Breast epithelium (tissue), 4 donors: ENCODE measurements around the gene SHMT2. TPM values are rescaled to one million over a fixed set of nuclear protein-coding genes. Genes with fewer than 3 reads are reported as not detected.
A peak's percentile ranks its signal among the peaks of the same experiment; 100 is the strongest.

Source experiments
- DNase-seq, 2 donors: peaks; one replicate each; pipeline ENCODE4 v3.0.0-alpha.2; 2019; ENCODE audit warnings: low spot score in 2 of 2
- H3K27ac ChIP-seq, 2 donors: fragments of 200-600 bp; sonication (generic) in 1 of 2; one replicate each; pipeline ENCODE4 v1.5.1; 2016 to 2019; ENCODE audit warnings: mild to moderate bottlenecking in 1 of 2
- H3K27me3 ChIP-seq, 2 donors: fragments of 200-600 bp; sonication (generic) in 1 of 2; one replicate each; pipeline versions ENCODE4 v1.5.1 to v1.6.0; 2017 to 2019; ENCODE audit warnings: control low read depth in 1 of 2, mild to moderate bottlenecking in 1 of 2
- H3K36me3 ChIP-seq: fragments of 200-600 bp; one replicate; pipeline ENCODE4 v1.5.1; 2019
- H3K4me1 ChIP-seq, 2 donors: fragments of 200-600 bp; sonication (generic); one replicate each; pipeline ENCODE4 v1.5.1; 2016 to 2019; ENCODE audit warnings: control low read depth in 1 of 2
- H3K4me3 ChIP-seq, 3 donors: fragments of 200-600 bp; sonication (generic); 1 replicate in 2 of 3; 2 replicates in 1 of 3; pipeline ENCODE4 v1.5.1; 2016 to 2019; ENCODE audit warnings: mild to moderate bottlenecking in 3 of 3, moderate library complexity in 2 of 3
- H3K9me3 ChIP-seq, 2 donors: fragments of 200-600 bp; sonication (generic) in 1 of 2; one replicate each; pipeline ENCODE4 v1.5.1; 2016 to 2019; ENCODE audit warnings: control low read depth in 1 of 2
- CTCF ChIP-seq, 3 donors: fragments of 450-650 bp; IDR thresholded peaks; one replicate each; pipeline ENCODE4 v1.5.1; 2016 to 2017; ENCODE audit warnings: antibody characterized with exemption in 3 of 3, mild to moderate bottlenecking in 3 of 3, moderate library complexity in 3 of 3
- POLR2A ChIP-seq: fragments of 450-650 bp; IDR thresholded peaks from one replicate; pipeline ENCODE4 v1.6.1; 2016; ENCODE audit warnings: antibody characterized with exemption, mild to moderate bottlenecking, moderate library complexity
- POLR2AphosphoS5 ChIP-seq, 3 donors: sonication (generic); formaldehyde crosslinking; IDR thresholded peaks; one replicate each; pipeline ENCODE4 v1.6.1; 2017; ENCODE audit warnings: antibody characterized with exemption in 3 of 3
- intact Hi-C: fragments of 100-400 bp; cut with DNase I; formaldehyde crosslinking; loops from one replicate; pipeline ENCODE4 v1.15.1; 2023; ENCODE audit warnings: low total_unique reads
- total RNA-seq, 3 donors: library from RNA; depleted of rRNA; stranded (reverse); fragments of >200 nt; gene quantifications; one replicate each; pipeline ENCODE4 v1.1.0, GENCODE V29; 2016

The SHMT2 gene
- total RNA-seq, 3 donors from 2014 or later, result 37.9 to 63.3 (median 46.7) TPM

- DNase-seq, result no peak
- H3K9me3 ChIP-seq, result no peaks in the 10 kb centered on the region
- no peaks in the 10 kb centered on the region for H3K36me3 ChIP-seq
- TF ChIP-seq CTCF (IDR thresholded peaks at IDR 0.05) (no peak), POLR2AphosphoS5 (IDR thresholded peaks at IDR 0.05) (no peak), POLR2A (no peak)
- peaks cover 0 to 10% of the 10 kb centered on the region in 2 donors for H3K27me3 ChIP-seq
- H3K4me3 ChIP-seq, result no peak overlapping the region
- H3K27ac ChIP-seq, result no peak overlapping the region
- peaks cover 0 to 4% of the 10 kb centered on the region in 2 donors for H3K4me1 ChIP-seq
- intact Hi-C loops, result no loop called here
Measured at GRCh38 chr12:57231276-57232021, 1.9 kb downstream of the SHMT2 start.

GRCh38 chr12:57232156-57232756 is 2.7 kb downstream of the SHMT2 start:
- H3K4me1 ChIP-seq, result peaks cover 0 to 4% of the 10 kb centered on the region in 2 donors

GRCh38 chr12:57233357-57234232 is 4.1 kb downstream of the SHMT2 start:
- Histone ChIP-seq H3K4me3 (no peak overlapping the region), H3K9me3 (no peaks in the 10 kb centered on the region), H3K27ac (peak overlapping the region in 1 of 2 donors; percentile 66), H3K36me3 (no peaks in the 10 kb centered on the region), H3K4me1 (peaks cover 4 to 8% of the 10 kb centered on the region in 2 donors), H3K27me3 (peaks cover 3 to 4% of the 10 kb centered on the region in 2 donors)
- TF ChIP-seq CTCF (IDR thresholded peaks at IDR 0.05) (no peak), POLR2A (no peak), POLR2AphosphoS5 (IDR thresholded peaks at IDR 0.05) (no peak)
- no peak for DNase-seq
- intact Hi-C loops, result no loop called here

More at GRCh38 chr12:57232156-57232756, 2.7 kb downstream of the SHMT2 start:
- DNase-seq, result no peak
- TF ChIP-seq POLR2AphosphoS5 (IDR thresholded peaks at IDR 0.05), result no peak
- no peak for TF ChIP-seq POLR2A
- TF ChIP-seq CTCF (IDR thresholded peaks at IDR 0.05), result no peak
- Histone ChIP-seq H3K27ac (no peak overlapping the region), H3K4me3 (no peak overlapping the region), H3K9me3 (no peaks in the 10 kb centered on the region), H3K36me3 (no peaks in the 10 kb centered on the region), H3K27me3 (peaks cover 0 to 3% of the 10 kb centered on the region in 2 donors)
- intact Hi-C loops, result no loop called here

- H3K4me3 ChIP-seq, result no peak overlapping the region
- no peaks in the 10 kb centered on the region for H3K9me3 ChIP-seq
- DNase-seq, result no peak
- no peaks in the 10 kb centered on the region for H3K36me3 ChIP-seq
- H3K27me3 ChIP-seq, result peaks cover 3 to 7% of the 10 kb centered on the region in 2 donors
- peak overlapping the region in 1 of 2 donors; percentile 66 for H3K27ac ChIP-seq
- H3K4me1 ChIP-seq, result peaks cover 4 to 8% of the 10 kb centered on the region in 2 donors
- TF ChIP-seq POLR2A, result no peak
- TF ChIP-seq POLR2AphosphoS5 (IDR thresholded peaks at IDR 0.05), result no peak
- TF ChIP-seq CTCF (IDR thresholded peaks at IDR 0.05), result no peak
- intact Hi-C loops, result no loop called here
Measured at GRCh38 chr12:57234233-57234570, 4.7 kb downstream of the SHMT2 start.
